ENCODE data around the gene SERPINA12. TPM values are rescaled to one million over a fixed set of nuclear protein-coding genes. Genes with fewer than 3 reads are reported as not detected.

SERPINA12 gene
- total and polyA plus RNA-seq, 2 experiments from 2014 or later = not detected

DNA sequence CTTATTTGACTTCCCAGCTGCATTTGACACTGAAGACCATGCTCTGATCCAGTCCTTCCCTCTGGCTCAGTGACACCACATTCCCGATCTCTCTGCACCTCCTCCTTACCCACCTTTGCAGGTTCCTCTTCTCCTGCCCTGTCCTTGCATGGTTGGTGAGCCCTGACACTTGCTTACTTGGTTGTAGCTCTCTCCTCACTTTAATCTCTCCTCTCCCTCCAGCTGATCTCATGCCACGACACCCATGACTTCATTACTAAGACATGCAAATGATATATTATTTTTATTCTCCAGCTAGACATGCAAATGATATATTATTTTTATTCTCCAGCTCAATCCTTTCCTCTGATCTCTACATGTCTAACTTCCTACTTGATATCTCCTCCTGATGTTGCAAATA is 33.2 kb downstream of the SERPINA12 start, which contains the start of gene SERPINA9 (continued):
- TF ChIP-seq, protein P1, sequence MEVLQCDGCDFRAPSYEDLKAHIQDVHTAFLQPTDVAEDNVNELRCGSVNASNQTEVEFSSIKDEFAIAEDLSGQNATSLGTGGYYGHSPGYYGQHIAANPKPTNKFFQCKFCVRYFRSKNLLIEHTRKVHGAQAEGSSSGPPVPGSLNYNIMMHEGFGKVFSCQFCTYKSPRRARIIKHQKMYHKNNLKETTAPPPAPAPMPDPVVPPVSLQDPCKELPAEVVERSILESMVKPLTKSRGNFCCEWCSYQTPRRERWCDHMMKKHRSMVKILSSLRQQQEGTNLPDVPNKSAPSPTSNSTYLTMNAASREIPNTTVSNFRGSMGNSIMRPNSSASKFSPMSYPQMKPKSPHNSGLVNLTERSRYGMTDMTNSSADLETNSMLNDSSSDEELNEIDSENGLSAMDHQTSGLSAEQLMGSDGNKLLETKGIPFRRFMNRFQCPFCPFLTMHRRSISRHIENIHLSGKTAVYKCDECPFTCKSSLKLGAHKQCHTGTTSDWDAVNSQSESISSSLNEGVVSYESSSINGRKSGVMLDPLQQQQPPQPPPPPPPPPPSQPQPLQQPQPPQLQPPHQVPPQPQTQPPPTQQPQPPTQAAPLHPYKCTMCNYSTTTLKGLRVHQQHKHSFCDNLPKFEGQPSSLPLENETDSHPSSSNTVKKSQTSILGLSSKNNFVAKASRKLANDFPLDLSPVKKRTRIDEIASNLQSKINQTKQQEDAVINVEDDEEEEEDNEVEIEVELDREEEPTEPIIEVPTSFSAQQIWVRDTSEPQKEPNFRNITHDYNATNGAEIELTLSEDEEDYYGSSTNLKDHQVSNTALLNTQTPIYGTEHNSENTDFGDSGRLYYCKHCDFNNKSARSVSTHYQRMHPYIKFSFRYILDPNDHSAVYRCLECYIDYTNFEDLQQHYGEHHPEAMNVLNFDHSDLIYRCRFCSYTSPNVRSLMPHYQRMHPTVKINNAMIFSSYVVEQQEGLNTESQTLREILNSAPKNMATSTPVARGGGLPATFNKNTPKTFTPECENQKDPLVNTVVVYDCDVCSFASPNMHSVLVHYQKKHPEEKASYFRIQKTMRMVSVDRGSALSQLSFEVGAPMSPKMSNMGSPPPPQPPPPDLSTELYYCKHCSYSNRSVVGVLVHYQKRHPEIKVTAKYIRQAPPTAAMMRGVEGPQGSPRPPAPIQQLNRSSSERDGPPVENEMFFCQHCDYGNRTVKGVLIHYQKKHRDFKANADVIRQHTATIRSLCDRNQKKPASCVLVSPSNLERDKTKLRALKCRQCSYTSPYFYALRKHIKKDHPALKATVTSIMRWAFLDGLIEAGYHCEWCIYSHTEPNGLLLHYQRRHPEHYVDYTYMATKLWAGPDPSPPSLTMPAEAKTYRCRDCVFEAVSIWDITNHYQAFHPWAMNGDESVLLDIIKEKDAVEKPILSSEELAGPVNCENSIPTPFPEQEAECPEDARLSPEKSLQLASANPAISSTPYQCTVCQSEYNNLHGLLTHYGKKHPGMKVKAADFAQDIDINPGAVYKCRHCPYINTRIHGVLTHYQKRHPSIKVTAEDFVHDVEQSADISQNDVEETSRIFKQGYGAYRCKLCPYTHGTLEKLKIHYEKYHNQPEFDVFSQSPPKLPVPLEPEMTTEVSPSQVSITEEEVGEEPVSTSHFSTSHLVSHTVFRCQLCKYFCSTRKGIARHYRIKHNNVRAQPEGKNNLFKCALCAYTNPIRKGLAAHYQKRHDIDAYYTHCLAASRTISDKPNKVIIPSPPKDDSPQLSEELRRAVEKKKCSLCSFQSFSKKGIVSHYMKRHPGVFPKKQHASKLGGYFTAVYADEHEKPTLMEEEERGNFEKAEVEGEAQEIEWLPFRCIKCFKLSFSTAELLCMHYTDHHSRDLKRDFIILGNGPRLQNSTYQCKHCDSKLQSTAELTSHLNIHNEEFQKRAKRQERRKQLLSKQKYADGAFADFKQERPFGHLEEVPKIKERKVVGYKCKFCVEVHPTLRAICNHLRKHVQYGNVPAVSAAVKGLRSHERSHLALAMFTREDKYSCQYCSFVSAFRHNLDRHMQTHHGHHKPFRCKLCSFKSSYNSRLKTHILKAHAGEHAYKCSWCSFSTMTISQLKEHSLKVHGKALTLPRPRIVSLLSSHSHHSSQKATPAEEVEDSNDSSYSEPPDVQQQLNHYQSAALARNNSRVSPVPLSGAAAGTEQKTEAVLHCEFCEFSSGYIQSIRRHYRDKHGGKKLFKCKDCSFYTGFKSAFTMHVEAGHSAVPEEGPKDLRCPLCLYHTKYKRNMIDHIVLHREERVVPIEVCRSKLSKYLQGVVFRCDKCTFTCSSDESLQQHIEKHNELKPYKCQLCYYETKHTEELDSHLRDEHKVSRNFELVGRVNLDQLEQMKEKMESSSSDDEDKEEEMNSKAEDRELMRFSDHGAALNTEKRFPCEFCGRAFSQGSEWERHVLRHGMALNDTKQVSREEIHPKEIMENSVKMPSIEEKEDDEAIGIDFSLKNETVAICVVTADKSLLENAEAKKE (CRISPR knock-in tag; IDR thresholded peaks at IDR 0.05) = no peak
- TF ChIP-seq STAT1 (IDR thresholded peaks at IDR 0.05; ENCODE audit: unreplicated experiment) (no peak), ZNF331 (CRISPR knock-in tag; IDR thresholded peaks at IDR 0.05; ENCODE audit: low read depth) (no peak), JUNB (IDR thresholded peaks at IDR 0.05; ENCODE audit: unreplicated experiment) (no peak), POLR2AphosphoS5 (IDR thresholded peaks at IDR 0.05; ENCODE audit: low read depth) (no peak), EZH2 (IDR thresholded peaks at IDR 0.05; ENCODE audit: low read depth, unreplicated experiment) (no peak), EZH2phosphoT487 (IDR thresholded peaks at IDR 0.05; ENCODE audit: unreplicated experiment) (no peak), ZNF114 (CRISPR knock-in tag; IDR thresholded peaks at IDR 0.05) (no peak)
- TF ChIP-seq, protein P2, sequence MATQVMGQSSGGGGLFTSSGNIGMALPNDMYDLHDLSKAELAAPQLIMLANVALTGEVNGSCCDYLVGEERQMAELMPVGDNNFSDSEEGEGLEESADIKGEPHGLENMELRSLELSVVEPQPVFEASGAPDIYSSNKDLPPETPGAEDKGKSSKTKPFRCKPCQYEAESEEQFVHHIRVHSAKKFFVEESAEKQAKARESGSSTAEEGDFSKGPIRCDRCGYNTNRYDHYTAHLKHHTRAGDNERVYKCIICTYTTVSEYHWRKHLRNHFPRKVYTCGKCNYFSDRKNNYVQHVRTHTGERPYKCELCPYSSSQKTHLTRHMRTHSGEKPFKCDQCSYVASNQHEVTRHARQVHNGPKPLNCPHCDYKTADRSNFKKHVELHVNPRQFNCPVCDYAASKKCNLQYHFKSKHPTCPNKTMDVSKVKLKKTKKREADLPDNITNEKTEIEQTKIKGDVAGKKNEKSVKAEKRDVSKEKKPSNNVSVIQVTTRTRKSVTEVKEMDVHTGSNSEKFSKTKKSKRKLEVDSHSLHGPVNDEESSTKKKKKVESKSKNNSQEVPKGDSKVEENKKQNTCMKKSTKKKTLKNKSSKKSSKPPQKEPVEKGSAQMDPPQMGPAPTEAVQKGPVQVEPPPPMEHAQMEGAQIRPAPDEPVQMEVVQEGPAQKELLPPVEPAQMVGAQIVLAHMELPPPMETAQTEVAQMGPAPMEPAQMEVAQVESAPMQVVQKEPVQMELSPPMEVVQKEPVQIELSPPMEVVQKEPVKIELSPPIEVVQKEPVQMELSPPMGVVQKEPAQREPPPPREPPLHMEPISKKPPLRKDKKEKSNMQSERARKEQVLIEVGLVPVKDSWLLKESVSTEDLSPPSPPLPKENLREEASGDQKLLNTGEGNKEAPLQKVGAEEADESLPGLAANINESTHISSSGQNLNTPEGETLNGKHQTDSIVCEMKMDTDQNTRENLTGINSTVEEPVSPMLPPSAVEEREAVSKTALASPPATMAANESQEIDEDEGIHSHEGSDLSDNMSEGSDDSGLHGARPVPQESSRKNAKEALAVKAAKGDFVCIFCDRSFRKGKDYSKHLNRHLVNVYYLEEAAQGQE (IDR thresholded peaks at IDR 0.05; ENCODE audit: unreplicated experiment) = no peak
